DOHH2 (cell line): ENCODE measurements around the gene FLRT1.

ENCODE experiments used
- EZH2phosphoT487 ChIP-seq: fragments of 200-600 bp; sonication (generic); IDR thresholded peaks from 2 replicates; pipeline ENCODE4 v1.6.1; 2017; ENCODE audit warnings: borderline replicate concordance, mild to moderate bottlenecking, antibody characterized with exemption, low read length, moderate library complexity, mixed read lengths
- TF ChIP-seq, protein P1 (sequence below): fragments of 200-600 bp; sonication (generic); IDR thresholded peaks from one replicate; pipeline ENCODE4 v1.5.1; 2014; ENCODE audit warnings: antibody characterized with exemption, mild to moderate bottlenecking, low read depth, low read length; ENCODE audit not compliant: poor library complexity, severe bottlenecking

DNA sequence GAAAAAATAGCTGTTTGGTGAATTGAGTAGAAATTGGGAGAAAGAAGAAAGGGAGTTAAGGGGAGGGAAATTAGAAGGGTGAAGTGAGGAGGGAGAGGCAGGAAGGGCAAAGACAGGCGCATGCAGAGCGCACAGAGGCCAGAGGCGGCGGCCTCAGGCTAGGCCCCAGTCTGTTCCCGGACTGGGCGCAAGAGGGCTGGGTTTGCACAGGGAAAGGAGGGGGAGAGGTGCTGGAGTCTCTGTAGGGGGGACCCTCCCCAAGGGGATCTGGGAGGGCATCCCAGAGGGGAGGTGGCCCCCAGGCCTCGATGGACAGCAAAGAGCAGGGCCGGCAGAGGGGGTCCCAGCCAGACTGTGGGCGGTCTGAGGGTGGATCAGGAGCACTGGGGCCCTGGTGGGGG lies 1.3 kb upstream of the FLRT1 start:
- TF ChIP-seq, protein P1, sequence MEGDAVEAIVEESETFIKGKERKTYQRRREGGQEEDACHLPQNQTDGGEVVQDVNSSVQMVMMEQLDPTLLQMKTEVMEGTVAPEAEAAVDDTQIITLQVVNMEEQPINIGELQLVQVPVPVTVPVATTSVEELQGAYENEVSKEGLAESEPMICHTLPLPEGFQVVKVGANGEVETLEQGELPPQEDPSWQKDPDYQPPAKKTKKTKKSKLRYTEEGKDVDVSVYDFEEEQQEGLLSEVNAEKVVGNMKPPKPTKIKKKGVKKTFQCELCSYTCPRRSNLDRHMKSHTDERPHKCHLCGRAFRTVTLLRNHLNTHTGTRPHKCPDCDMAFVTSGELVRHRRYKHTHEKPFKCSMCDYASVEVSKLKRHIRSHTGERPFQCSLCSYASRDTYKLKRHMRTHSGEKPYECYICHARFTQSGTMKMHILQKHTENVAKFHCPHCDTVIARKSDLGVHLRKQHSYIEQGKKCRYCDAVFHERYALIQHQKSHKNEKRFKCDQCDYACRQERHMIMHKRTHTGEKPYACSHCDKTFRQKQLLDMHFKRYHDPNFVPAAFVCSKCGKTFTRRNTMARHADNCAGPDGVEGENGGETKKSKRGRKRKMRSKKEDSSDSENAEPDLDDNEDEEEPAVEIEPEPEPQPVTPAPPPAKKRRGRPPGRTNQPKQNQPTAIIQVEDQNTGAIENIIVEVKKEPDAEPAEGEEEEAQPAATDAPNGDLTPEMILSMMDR = no peak
- no peak for TF ChIP-seq EZH2phosphoT487
